DMS114 treated with DMSO at 0.1 percent for 48 hours (cell line): ENCODE data around the gene KLK15.

Experiments
- DNase-seq: peaks from one replicate; lab custom pipeline; 2025; ENCODE audit not compliant: unreplicated experiment; lab: John Stamatoyannopoulos, UW

KLK15 gene

GRCh38 chr19:50833117-50833801, at the start of gene KLK15:
Gene KLK15, minus strand, starts transcription at chr19:50833574. Its CDS starts 2,082 bp downstream, at chr19:50831492.
- DNase-seq = no peak

- DNase-seq = no peak
Observed at GRCh38 chr19:50882188-50882587, 48.8 kb upstream of the KLK15 start.

- DNase-seq = no peak
Observed at GRCh38 chr19:50880241-50880640, 46.9 kb upstream of the KLK15 start.

- DNase-seq = no peak
Observed at GRCh38 chr19:50878851-50879250, 45.5 kb upstream of the KLK15 start.

- DNase-seq = no peak
Observed at GRCh38 chr19:50877338-50877737, 44.0 kb upstream of the KLK15 start.

- no peak for DNase-seq
Observed at GRCh38 chr19:50876456-50876855, 43.1 kb upstream of the KLK15 start.

- no peak for DNase-seq
Observed at GRCh38 chr19:50875795-50876422, 42.5 kb upstream of the KLK15 start.

- DNase-seq = no peak
Observed at GRCh38 chr19:50874211-50874610, 40.8 kb upstream of the KLK15 start.

- DNase-seq = no peak
Observed at GRCh38 chr19:50873056-50873455, 39.7 kb upstream of the KLK15 start, which contains the start of gene KLK2. Gene KLK2, plus strand, starts transcription at chr19:50873439. Its CDS starts 35 bp downstream, at chr19:50873474.

- DNase-seq = no peak
Observed at GRCh38 chr19:50870417-50871089, 37.2 kb upstream of the KLK15 start.

GRCh38 chr19:50869479-50869878, 36.1 kb upstream of the KLK15 start:
- DNase-seq = no peak

GRCh38 chr19:50861496-50862286, 28.3 kb upstream of the KLK15 start:
- no peak for DNase-seq

- no peak for DNase-seq
Observed at GRCh38 chr19:50861010-50861409, 27.6 kb upstream of the KLK15 start.

GRCh38 chr19:50859849-50860248, 26.5 kb upstream of the KLK15 start:
- DNase-seq = no peak

- no peak for DNase-seq
Observed at GRCh38 chr19:50858886-50859285, 25.5 kb upstream of the KLK15 start.

- no peak for DNase-seq
Observed at GRCh38 chr19:50857366-50857765, 24.0 kb upstream of the KLK15 start.

GRCh38 chr19:50854636-50855410, 21.4 kb upstream of the KLK15 start, which contains the start of gene KLK3:
Gene KLK3, plus strand, starts transcription at chr19:50854915. Its CDS starts 41 bp downstream, at chr19:50854956.
- no peak for DNase-seq

- no peak for DNase-seq
Observed at GRCh38 chr19:50851620-50852019, 18.2 kb upstream of the KLK15 start.

GRCh38 chr19:50850738-50851137, 17.4 kb upstream of the KLK15 start:
- no peak for DNase-seq

- DNase-seq = no peak
Observed at GRCh38 chr19:50844296-50844935, 11.0 kb upstream of the KLK15 start.
